Breast epithelium (tissue), 4 donors: ENCODE measurements around the gene ZNF202. TPM values are rescaled to one million over a fixed set of nuclear protein-coding genes. Genes with fewer than 3 reads are reported as not detected.

Experiments used
- DNase-seq, 2 donors: peaks; one replicate each; pipeline ENCODE4 v3.0.0-alpha.2; 2019; ENCODE audit warnings: low spot score in 2 of 2
- H3K27ac ChIP-seq, 2 donors: fragments of 200-600 bp; sonication (generic) in 1 of 2; one replicate each; pipeline ENCODE4 v1.5.1; 2016 to 2019; ENCODE audit warnings: mild to moderate bottlenecking in 1 of 2
- H3K27me3 ChIP-seq, 2 donors: fragments of 200-600 bp; sonication (generic) in 1 of 2; one replicate each; pipeline versions ENCODE4 v1.5.1 to v1.6.0; 2017 to 2019; ENCODE audit warnings: control low read depth in 1 of 2, mild to moderate bottlenecking in 1 of 2
- H3K36me3 ChIP-seq: fragments of 200-600 bp; one replicate; pipeline ENCODE4 v1.5.1; 2019
- H3K4me1 ChIP-seq, 2 donors: fragments of 200-600 bp; sonication (generic); one replicate each; pipeline ENCODE4 v1.5.1; 2016 to 2019; ENCODE audit warnings: control low read depth in 1 of 2
- H3K4me3 ChIP-seq, 3 donors: fragments of 200-600 bp; sonication (generic); 1 replicate in 2 of 3; 2 replicates in 1 of 3; pipeline ENCODE4 v1.5.1; 2016 to 2019; ENCODE audit warnings: mild to moderate bottlenecking in 3 of 3, moderate library complexity in 2 of 3
- H3K9me3 ChIP-seq, 2 donors: fragments of 200-600 bp; sonication (generic) in 1 of 2; one replicate each; pipeline ENCODE4 v1.5.1; 2016 to 2019; ENCODE audit warnings: control low read depth in 1 of 2
- CTCF ChIP-seq, 3 donors: fragments of 450-650 bp; IDR thresholded peaks; one replicate each; pipeline ENCODE4 v1.5.1; 2016 to 2017; ENCODE audit warnings: antibody characterized with exemption in 3 of 3, mild to moderate bottlenecking in 3 of 3, moderate library complexity in 3 of 3
- POLR2A ChIP-seq: fragments of 450-650 bp; IDR thresholded peaks from one replicate; pipeline ENCODE4 v1.6.1; 2016; ENCODE audit warnings: antibody characterized with exemption, mild to moderate bottlenecking, moderate library complexity
- POLR2AphosphoS5 ChIP-seq, 3 donors: sonication (generic); formaldehyde crosslinking; IDR thresholded peaks; one replicate each; pipeline ENCODE4 v1.6.1; 2017; ENCODE audit warnings: antibody characterized with exemption in 3 of 3
- intact Hi-C: fragments of 100-400 bp; cut with DNase I; formaldehyde crosslinking; loops from one replicate; pipeline ENCODE4 v1.15.1; 2023; ENCODE audit warnings: low total_unique reads
- total RNA-seq, 3 donors: library from RNA; depleted of rRNA; stranded (reverse); fragments of >200 nt; gene quantifications; one replicate each; pipeline ENCODE4 v1.1.0, GENCODE V29; 2016

The ZNF202 gene
- total RNA-seq, 3 donors from 2014 or later = 7.0 to 12.9 (median 12.1) TPM

- DNase-seq = peak in 1 of 2 donors; percentile 32
- Histone ChIP-seq H3K27ac (no peak overlapping the region), H3K4me3 (no peak overlapping the region), H3K36me3 (no peaks in the 10 kb centered on the region), H3K27me3 (peaks cover 0 to 6% of the 10 kb centered on the region in 2 donors), H3K9me3 (no peaks in the 10 kb centered on the region), H3K4me1 (no peaks in the 10 kb centered on the region)
- intact Hi-C loops = loop anchor here (5.0 kb wide), 1 partner anchor 1090 kb away; no protein-coding TSS in a partner anchor
- no peak for TF ChIP-seq POLR2A
- TF ChIP-seq CTCF (IDR thresholded peaks at IDR 0.05) = peak in 2 of 3 donors; percentile 55 to 56
- TF ChIP-seq POLR2AphosphoS5 (IDR thresholded peaks at IDR 0.05) = no peak
Measured at GRCh38 chr11:123707606-123708205, 33.8 kb downstream of the ZNF202 start.

GRCh38 chr11:123707206-123707605 lies 34.3 kb downstream of the ZNF202 start:
- H3K27me3 ChIP-seq = peaks cover 0 to 6% of the 10 kb centered on the region in 2 donors
- TF ChIP-seq POLR2AphosphoS5 (IDR thresholded peaks at IDR 0.05) (no peak), CTCF (IDR thresholded peaks at IDR 0.05) (no peak), POLR2A (no peak)
- intact Hi-C loops = loop anchor here (5.0 kb wide), 1 partner anchor 1090 kb away; no protein-coding TSS in a partner anchor
- H3K9me3 ChIP-seq = no peaks in the 10 kb centered on the region
- no peaks in the 10 kb centered on the region for H3K4me1 ChIP-seq
- no peaks in the 10 kb centered on the region for H3K36me3 ChIP-seq
- H3K27ac ChIP-seq = no peak overlapping the region
- no peak overlapping the region for H3K4me3 ChIP-seq
- DNase-seq = no peak

DNA sequence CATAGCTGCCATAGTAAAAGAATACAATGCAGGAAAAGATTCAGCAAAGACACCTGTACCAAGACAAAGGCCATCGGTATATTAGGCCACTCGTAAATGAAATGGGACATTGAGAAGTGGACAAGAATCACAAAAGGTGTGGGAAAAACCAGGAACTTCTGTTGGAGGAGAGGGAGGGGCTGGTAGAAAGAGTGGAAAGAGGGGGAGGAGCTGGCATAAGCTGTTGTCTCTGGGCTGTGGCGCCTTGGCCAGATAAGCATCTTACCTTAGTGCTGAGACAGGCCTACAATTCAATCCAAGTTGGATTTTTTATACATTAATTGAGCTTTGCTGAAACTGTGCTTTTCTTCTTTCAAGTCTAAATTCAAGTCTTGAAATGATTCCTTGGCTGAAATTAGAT lies 37.1 kb downstream of the ZNF202 start:
- no peak for DNase-seq
- H3K27me3 ChIP-seq = peaks cover 0 to 6% of the 10 kb centered on the region in 2 donors
- H3K9me3 ChIP-seq = no peaks in the 10 kb centered on the region
- TF ChIP-seq CTCF (IDR thresholded peaks at IDR 0.05) (no peak), POLR2AphosphoS5 (IDR thresholded peaks at IDR 0.05) (no peak), POLR2A (no peak)
- no peak overlapping the region for H3K27ac ChIP-seq
- H3K36me3 ChIP-seq = no peaks in the 10 kb centered on the region
- no peak overlapping the region for H3K4me3 ChIP-seq
- no peaks in the 10 kb centered on the region for H3K4me1 ChIP-seq
- intact Hi-C loops = no loop called here

DNA sequence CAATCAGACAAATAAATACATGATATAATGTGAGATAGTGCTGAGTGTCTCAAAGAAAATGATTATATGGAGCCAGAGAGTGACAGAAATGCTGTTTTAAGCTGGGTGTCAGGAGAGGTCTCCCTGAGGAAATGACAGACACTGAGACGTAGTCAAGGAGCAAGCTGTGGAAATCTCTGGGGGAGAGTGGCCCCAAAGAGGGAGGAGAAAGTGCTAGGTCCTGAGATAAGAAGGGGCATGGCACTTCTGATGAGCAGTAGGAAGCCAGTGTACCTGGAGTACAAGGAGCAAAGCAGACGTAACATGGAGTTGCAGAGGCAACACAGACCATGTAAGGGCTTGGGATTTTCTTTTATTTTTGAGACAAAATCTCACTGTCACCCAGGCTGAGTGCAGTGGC lies 38.8 kb downstream of the ZNF202 start:
- intact Hi-C loops = no loop called here
- no peak overlapping the region for H3K4me3 ChIP-seq
- no peaks in the 10 kb centered on the region for H3K9me3 ChIP-seq
- no peak overlapping the region for H3K27ac ChIP-seq
- no peak for TF ChIP-seq POLR2A
- TF ChIP-seq CTCF (IDR thresholded peaks at IDR 0.05) = no peak
- TF ChIP-seq POLR2AphosphoS5 (IDR thresholded peaks at IDR 0.05) = no peak
- no peaks in the 10 kb centered on the region for H3K4me1 ChIP-seq
- H3K27me3 ChIP-seq = no peaks in the 10 kb centered on the region
- DNase-seq = no peak
- H3K36me3 ChIP-seq = no peaks in the 10 kb centered on the region

- no peak for DNase-seq
- H3K27me3 ChIP-seq = no peaks in the 10 kb centered on the region
- H3K27ac ChIP-seq = no peak overlapping the region
- no peaks in the 10 kb centered on the region for H3K9me3 ChIP-seq
- intact Hi-C loops = no loop called here
- H3K36me3 ChIP-seq = no peaks in the 10 kb centered on the region
- TF ChIP-seq CTCF (IDR thresholded peaks at IDR 0.05) (no peak), POLR2AphosphoS5 (IDR thresholded peaks at IDR 0.05) (no peak), POLR2A (no peak)
- no peak overlapping the region for H3K4me3 ChIP-seq
- H3K4me1 ChIP-seq = no peaks in the 10 kb centered on the region
Measured at GRCh38 chr11:123702139-123702538, 39.3 kb downstream of the ZNF202 start.
